ENCODE results near the gene ZNF507. TPM values are rescaled to one million over a fixed set of nuclear protein-coding genes. Genes with fewer than 3 reads are reported as not detected.

The ZNF507 gene
- total and polyA plus RNA-seq, 12 donors = 4.3 to 23.2 (median 14.7) TPM

DNA sequence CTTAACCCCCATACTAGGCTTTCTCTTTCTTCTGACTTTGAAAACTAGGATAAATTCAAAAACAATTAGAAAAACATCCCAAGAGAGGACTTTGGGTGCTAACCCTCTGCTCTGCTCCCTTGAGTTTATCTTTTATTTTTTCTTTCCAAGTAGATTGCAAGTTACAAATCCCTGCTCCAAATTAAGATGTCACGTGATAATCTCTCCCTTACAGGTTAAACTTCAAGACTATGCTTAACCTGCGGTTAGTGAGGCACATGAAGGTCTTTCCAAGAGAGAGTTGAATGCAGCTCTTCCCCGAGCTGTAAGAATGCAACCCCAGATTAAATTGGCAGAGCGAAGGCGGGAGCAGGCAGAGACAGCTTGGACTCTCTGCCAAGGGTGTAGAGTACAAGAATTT is 12.2 kb upstream of the ZNF507 start:
- Histone ChIP-seq H3K27me3 (peaks cover 11% of the 10 kb centered on the region), H3K27ac (no peak overlapping the region), H3K36me3 (replicated peaks in 1 of 2) (no peaks in the 10 kb centered on the region), H3K4me1 (replicated peaks in 1 of 2) (no peaks in the 10 kb centered on the region), H3K9me3 (replicated peaks in 1 of 3) (no peaks in the 10 kb centered on the region), H3K4me3 (no peak overlapping the region)
- intact Hi-C loops (cut with DNase I) = no loop called here
- 71 to 74% (median 74%) methylated on average over 5 of the region's 5 CpGs for WGBS, 4 donors
- DNase-seq = no peak
- no peak for TF ChIP-seq CTCF (IDR thresholded peaks at IDR 0.05)
- no peak for TF ChIP-seq POLR2A (IDR thresholded peaks at IDR 0.05)

DNA sequence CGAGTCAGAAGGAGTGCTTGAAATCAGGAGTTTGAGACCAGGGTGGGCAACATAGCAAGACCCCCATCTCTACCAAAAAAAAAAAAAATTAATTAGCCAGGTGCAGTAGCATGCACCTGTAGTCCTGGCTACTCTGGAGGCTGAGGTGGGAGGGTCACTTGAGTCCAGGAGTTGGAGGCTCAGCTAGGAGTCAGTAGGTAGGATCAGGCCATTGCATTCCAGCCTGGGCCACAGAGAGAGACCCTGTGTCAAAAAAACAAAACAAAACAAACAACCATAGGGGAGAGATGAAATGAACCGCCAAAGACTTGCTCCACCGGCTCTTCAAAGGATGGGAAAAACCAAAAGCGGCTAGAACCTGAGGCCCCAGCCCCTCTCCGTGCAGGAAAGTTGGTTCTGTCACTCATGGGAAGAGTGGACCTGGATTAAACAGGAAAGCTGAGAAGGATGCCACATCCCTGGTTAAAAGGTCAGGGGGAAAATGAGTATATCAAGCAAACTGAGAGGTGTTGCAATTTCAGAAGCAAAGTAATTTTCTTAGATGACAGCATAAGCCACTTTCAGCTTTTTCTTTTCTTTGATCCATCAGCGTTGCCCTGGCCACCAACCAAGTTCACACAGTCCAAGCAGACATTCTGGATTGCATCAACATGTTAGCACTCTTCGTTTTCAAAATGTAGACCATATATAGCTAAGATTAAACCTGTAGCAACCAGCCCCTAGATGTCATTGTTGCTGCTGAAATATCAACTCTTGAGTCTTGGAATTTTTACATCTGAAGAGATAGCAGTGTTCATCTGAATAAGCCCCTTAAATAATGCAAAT is 8.9 kb upstream of the ZNF507 start:
- TF ChIP-seq POLR2A (IDR thresholded peaks at IDR 0.05) (no peak), CTCF (IDR thresholded peaks at IDR 0.05) (no peak)
- WGBS, 4 donors = 58 to 65% (median 63%) methylated on average over 7 of the region's 7 CpGs
- Histone ChIP-seq H3K27me3 (peaks cover 11% of the 10 kb centered on the region), H3K4me3 (no peak overlapping the region), H3K4me1 (replicated peaks in 1 of 2) (no peaks in the 10 kb centered on the region), H3K9me3 (replicated peaks in 1 of 3) (no peaks in the 10 kb centered on the region), H3K27ac (no peak overlapping the region), H3K36me3 (replicated peaks in 1 of 2) (no peaks in the 10 kb centered on the region)
- DNase-seq = no peak
- intact Hi-C loops (cut with DNase I) = no loop called here

DNA sequence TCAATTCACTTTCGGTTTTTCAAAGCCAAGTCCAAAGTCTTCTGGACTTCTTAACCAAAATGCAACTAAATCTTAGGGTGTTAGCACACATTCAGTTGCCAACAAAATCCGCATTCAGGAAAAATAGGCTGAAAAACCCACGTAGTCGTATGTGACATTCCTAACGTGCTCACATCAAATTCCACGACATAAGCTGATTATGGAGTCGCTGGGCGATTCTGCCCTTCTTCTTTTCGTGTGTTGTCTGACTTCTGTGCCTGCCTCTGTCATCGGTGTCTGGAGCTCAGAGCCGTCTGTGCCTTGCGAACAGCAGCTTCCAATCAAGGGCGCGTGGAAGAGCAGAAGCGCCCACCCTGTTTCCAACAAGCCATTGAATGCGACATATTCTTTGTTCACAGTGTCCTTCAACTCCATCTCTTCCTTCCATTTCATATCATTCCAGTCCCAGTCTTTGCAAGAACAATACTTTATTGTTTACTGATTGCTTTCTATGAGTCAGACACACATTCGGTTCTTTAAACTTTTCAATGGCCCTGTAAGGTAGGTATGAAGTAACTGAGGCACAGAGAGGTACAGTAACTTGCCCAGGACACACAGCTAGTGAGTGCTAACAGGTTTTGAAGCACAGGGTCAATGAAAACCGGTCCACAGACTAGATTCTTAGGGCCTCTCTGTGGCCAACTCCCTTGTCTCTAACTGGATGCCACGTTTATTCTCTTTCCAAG is 8.2 kb upstream of the ZNF507 start:
- Histone ChIP-seq H3K36me3 (replicated peaks in 1 of 2) (no peaks in the 10 kb centered on the region), H3K9me3 (replicated peaks in 1 of 3) (no peaks in the 10 kb centered on the region), H3K4me3 (no peak overlapping the region), H3K27me3 (peaks cover 10% of the 10 kb centered on the region), H3K27ac (no peak overlapping the region), H3K4me1 (replicated peaks in 1 of 2) (no peaks in the 10 kb centered on the region)
- DNase-seq = no peak
- 82 to 87% (median 86%) methylated on average over 19 of the region's 19 CpGs for WGBS, 4 donors
- intact Hi-C loops (cut with DNase I) = no loop called here
- TF ChIP-seq POLR2A (IDR thresholded peaks at IDR 0.05) (no peak), CTCF (IDR thresholded peaks at IDR 0.05) (no peak)

DNA sequence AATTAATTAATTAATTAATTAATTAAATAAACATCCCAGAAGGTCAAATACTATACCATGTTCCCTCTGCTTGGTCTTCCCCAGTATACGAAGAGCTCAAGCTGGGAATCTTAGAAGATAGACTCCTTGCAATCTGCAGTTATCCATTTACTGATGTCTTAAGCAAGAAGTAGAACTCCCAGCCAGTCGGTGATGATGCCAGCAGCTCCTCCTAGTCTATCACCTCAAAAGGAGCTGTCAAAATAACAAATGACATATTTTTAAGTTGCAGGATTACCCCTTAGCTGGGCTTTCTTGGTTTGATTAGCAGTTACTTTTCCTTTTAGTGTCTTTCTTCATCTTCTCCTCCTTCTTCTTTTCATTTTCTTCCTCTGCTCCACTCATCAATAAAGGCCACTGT is 6.0 kb upstream of the ZNF507 start:
- TF ChIP-seq CTCF (IDR thresholded peaks at IDR 0.05) = no peak
- no peak for TF ChIP-seq POLR2A (IDR thresholded peaks at IDR 0.05)
- WGBS, 4 donors = 83 to 88% (median 85%) methylated on average over 2 of the region's 2 CpGs
- no peak overlapping the region for H3K4me3 ChIP-seq
- intact Hi-C loops (cut with DNase I) = no loop called here
- no peaks in the 10 kb centered on the region for H3K9me3 ChIP-seq (replicated peaks in 1 of 3)
- no peaks in the 10 kb centered on the region for H3K4me1 ChIP-seq (replicated peaks in 1 of 2)
- no peak overlapping the region for H3K27ac ChIP-seq
- no peak for DNase-seq
- no peaks in the 10 kb centered on the region for H3K27me3 ChIP-seq
- no peaks in the 10 kb centered on the region for H3K36me3 ChIP-seq (replicated peaks in 1 of 2)
